WTC11 (cell line): ENCODE data around the gene HHEX. TPM values are rescaled to one million over a fixed set of nuclear protein-coding genes. Genes with fewer than 3 reads are reported as not detected.

Source experiments
- ATAC-seq: fragments of 200-7000 bp; cut with Tn5 transposase; 2 replicates; pipeline ENCODE4 v1.10.0; 2021; ENCODE audit warnings: mild to moderate bottlenecking, moderate library complexity
- CTCF ChIA-PET: fragments of 300-600 bp; sonication (Branson Sonifier 250); formaldehyde crosslinking; loops from one replicate; lab custom pipeline; 2021; ENCODE audit warnings: antibody characterized with exemption; lab: Charles Lee
- POLR2A ChIA-PET: fragments of 350-600 bp; sonication (Branson Sonifier 250); formaldehyde crosslinking; loops from one replicate; lab custom pipeline; 2021; ENCODE audit warnings: antibody characterized with exemption; lab: Charles Lee
- DNase-seq: peaks from one replicate; pipeline ENCODE4 v3.0.0; 2021; ENCODE audit warnings: low spot score
- H3K27ac Mint-ChIP-seq: 2 replicates; pipeline ENCODE4 v1.8.0; 2021; ENCODE audit warnings: mixed read lengths
- H3K27me3 Mint-ChIP-seq: 2 replicates; pipeline ENCODE4 v1.8.0; 2021; ENCODE audit warnings: low read depth, mild to moderate bottlenecking, moderate library complexity, mixed read lengths
- H3K36me3 Mint-ChIP-seq: 2 replicates; pipeline ENCODE4 v1.8.0; 2021; ENCODE audit warnings: mixed read lengths
- H3K4me1 Mint-ChIP-seq: 2 replicates; pipeline ENCODE4 v1.8.0; 2022; ENCODE audit warnings: mixed read lengths
- H3K4me3 Mint-ChIP-seq: 2 replicates; pipeline ENCODE4 v1.8.0; 2021; ENCODE audit warnings: mild to moderate bottlenecking, moderate library complexity, mixed read lengths
- H3K9me3 Mint-ChIP-seq: 2 replicates; pipeline ENCODE4 v1.8.0; 2021; ENCODE audit warnings: mixed read lengths
- FOXP1 ChIP-seq: sonication (generic); formaldehyde crosslinking; IDR thresholded peaks from 2 replicates; pipeline ENCODE4 v1.8.0; 2022; ENCODE audit warnings: missing genetic modification reagents, mild to moderate bottlenecking, moderate library complexity, borderline replicate concordance
- NFYB ChIP-seq: sonication (generic); formaldehyde crosslinking; conservative IDR thresholded peaks from 2 replicates; pipeline ENCODE4 v1.8.0; 2022; ENCODE audit warnings: low read depth, missing genetic modification reagents
- PRRX2 ChIP-seq: fragments of 250-450 bp; sonication (Bioruptor Pico); IDR thresholded peaks from 2 replicates; pipeline ENCODE4 v1.8.0; 2021; ENCODE audit warnings: mild to moderate bottlenecking
- RELA ChIP-seq: sonication (generic); formaldehyde crosslinking; IDR thresholded peaks from 2 replicates; pipeline ENCODE4 v1.8.1; 2022; ENCODE audit warnings: missing genetic modification reagents, mild to moderate bottlenecking, borderline replicate concordance
- RORB ChIP-seq: fragments of 250-450 bp; sonication (Bioruptor Pico); IDR thresholded peaks from 2 replicates; pipeline ENCODE4 v1.9.0; 2021; ENCODE audit warnings: mild to moderate bottlenecking
- SMAD4 ChIP-seq: sonication (generic); formaldehyde crosslinking; IDR thresholded peaks from 2 replicates; pipeline ENCODE4 v1.8.0; 2022; ENCODE audit warnings: mild to moderate bottlenecking, missing genetic modification reagents
- SOX15 ChIP-seq: fragments of 250-450 bp; sonication (Bioruptor Pico); IDR thresholded peaks from 2 replicates; pipeline ENCODE4 v1.9.0; 2021; ENCODE audit warnings: mild to moderate bottlenecking
- ZNF317 ChIP-seq: sonication (generic); formaldehyde crosslinking; IDR thresholded peaks from 2 replicates; pipeline ENCODE4 v1.8.1; 2023; ENCODE audit warnings: low read depth, mild to moderate bottlenecking, moderate library complexity, missing genetic modification reagents, borderline replicate concordance
- total RNA-seq: library from RNA; stranded (reverse); gene quantifications from 3 replicates; pipeline ENCODE4 v1.2.3, GENCODE V29; 2021
- TF ChIP-seq, protein P1 (sequence below): sonication (generic); formaldehyde crosslinking; IDR thresholded peaks from 2 replicates; pipeline ENCODE4 v1.8.1; 2022; ENCODE audit warnings: low read depth, missing genetic modification reagents, borderline replicate concordance
- TF ChIP-seq, protein P2 (sequence below): sonication (generic); formaldehyde crosslinking; IDR thresholded peaks from 2 replicates; pipeline ENCODE4 v1.8.0; 2023; ENCODE audit warnings: mild to moderate bottlenecking, missing genetic modification reagents
- TF ChIP-seq, protein P3 (sequence below): sonication (generic); formaldehyde crosslinking; IDR thresholded peaks from 2 replicates; pipeline ENCODE4 v1.8.1; 2023; ENCODE audit warnings: mild to moderate bottlenecking, missing genetic modification reagents, moderate library complexity
- TF ChIP-seq, protein P4 (sequence below): sonication (generic); formaldehyde crosslinking; IDR thresholded peaks from 2 replicates; pipeline ENCODE4 v1.8.0; 2022; ENCODE audit warnings: mild to moderate bottlenecking, missing genetic modification reagents
- TF ChIP-seq, protein P5 (sequence below): sonication (generic); formaldehyde crosslinking; IDR thresholded peaks from 2 replicates; pipeline ENCODE4 v1.8.1; 2022; ENCODE audit warnings: low read depth, mild to moderate bottlenecking, moderate library complexity, missing genetic modification reagents, borderline replicate concordance
- TF ChIP-seq, protein P6 (sequence below): sonication (generic); formaldehyde crosslinking; IDR thresholded peaks from 2 replicates; pipeline ENCODE4 v1.8.1; 2023; ENCODE audit warnings: mild to moderate bottlenecking, missing genetic modification reagents

The HHEX gene
- total RNA-seq, 1 experiment from 2014 or later, result 4.5 TPM

DNA sequence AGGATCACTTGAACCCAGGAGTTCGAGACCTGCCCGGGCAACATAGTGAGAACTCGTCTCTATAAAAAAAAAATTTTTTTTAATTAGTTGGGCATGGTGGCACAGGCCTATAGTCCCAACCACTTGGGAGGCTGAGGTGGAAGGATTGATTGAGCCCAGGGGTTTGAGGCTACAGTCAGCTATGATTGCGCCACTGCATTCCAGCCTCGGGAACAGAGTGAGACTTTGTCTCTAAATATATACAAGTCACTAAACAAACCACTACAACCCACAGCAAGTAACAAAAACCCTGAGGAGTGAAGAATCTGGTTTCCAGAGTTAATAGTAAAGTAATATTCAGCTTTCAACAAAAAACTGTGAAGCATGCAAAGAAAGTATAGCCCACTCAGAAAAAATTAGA, 32.7 kb upstream of the HHEX start (continued):
- TF ChIP-seq, protein P1, sequence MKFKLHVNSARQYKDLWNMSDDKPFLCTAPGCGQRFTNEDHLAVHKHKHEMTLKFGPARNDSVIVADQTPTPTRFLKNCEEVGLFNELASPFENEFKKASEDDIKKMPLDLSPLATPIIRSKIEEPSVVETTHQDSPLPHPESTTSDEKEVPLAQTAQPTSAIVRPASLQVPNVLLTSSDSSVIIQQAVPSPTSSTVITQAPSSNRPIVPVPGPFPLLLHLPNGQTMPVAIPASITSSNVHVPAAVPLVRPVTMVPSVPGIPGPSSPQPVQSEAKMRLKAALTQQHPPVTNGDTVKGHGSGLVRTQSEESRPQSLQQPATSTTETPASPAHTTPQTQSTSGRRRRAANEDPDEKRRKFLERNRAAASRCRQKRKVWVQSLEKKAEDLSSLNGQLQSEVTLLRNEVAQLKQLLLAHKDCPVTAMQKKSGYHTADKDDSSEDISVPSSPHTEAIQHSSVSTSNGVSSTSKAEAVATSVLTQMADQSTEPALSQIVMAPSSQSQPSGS (CRISPR knock-in tag), result no peak
- TF ChIP-seq, protein P2, sequence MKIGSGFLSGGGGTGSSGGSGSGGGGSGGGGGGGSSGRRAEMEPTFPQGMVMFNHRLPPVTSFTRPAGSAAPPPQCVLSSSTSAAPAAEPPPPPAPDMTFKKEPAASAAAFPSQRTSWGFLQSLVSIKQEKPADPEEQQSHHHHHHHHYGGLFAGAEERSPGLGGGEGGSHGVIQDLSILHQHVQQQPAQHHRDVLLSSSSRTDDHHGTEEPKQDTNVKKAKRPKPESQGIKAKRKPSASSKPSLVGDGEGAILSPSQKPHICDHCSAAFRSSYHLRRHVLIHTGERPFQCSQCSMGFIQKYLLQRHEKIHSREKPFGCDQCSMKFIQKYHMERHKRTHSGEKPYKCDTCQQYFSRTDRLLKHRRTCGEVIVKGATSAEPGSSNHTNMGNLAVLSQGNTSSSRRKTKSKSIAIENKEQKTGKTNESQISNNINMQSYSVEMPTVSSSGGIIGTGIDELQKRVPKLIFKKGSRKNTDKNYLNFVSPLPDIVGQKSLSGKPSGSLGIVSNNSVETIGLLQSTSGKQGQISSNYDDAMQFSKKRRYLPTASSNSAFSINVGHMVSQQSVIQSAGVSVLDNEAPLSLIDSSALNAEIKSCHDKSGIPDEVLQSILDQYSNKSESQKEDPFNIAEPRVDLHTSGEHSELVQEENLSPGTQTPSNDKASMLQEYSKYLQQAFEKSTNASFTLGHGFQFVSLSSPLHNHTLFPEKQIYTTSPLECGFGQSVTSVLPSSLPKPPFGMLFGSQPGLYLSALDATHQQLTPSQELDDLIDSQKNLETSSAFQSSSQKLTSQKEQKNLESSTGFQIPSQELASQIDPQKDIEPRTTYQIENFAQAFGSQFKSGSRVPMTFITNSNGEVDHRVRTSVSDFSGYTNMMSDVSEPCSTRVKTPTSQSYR (CRISPR knock-in tag), result no peak
- TF ChIP-seq SMAD4 (CRISPR knock-in tag), result no peak
- TF ChIP-seq FOXP1 (CRISPR knock-in tag), result no peak

DNA sequence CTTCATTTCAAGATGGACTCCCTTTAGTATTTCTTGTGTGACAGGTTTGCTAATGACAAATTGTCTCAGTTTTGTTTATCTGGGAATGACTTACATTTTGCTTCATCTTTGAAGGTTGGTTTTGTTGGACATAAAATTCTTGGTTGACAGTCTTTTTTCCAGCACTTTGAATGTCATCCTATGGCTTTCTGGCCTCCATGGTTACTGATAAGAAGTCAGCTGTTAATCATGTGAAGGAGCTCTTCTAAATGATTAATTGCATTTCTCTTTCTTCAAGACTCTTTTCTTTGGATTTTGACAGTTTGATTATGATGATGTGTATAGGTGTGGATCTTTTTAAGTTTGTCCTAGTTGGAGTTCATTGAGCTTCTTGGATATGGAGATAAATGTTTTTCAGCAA, 26.9 kb upstream of the HHEX start:
- no peaks in the 10 kb centered on the region for H3K4me1 Mint-ChIP-seq
- peak; percentile 75; the same call in 1 of the 2 replicates for TF ChIP-seq ZNF317 (CRISPR knock-in tag)
- TF ChIP-seq, protein P3, sequence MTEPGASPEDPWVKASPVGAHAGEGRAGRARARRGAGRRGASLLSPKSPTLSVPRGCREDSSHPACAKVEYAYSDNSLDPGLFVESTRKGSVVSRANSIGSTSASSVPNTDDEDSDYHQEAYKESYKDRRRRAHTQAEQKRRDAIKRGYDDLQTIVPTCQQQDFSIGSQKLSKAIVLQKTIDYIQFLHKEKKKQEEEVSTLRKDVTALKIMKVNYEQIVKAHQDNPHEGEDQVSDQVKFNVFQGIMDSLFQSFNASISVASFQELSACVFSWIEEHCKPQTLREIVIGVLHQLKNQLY (CRISPR knock-in tag), result no peak
- ATAC-seq (no peak), DNase-seq (no peak)
- H3K9me3 Mint-ChIP-seq, result peaks cover 29% of the 10 kb centered on the region
- no peak overlapping the region for H3K27ac Mint-ChIP-seq
- no peaks in the 10 kb centered on the region for H3K27me3 Mint-ChIP-seq
- ChIA-PET POLR2A (no interaction called here), CTCF (no interaction called here)
- peaks cover 10% of the 10 kb centered on the region for H3K36me3 Mint-ChIP-seq
- no peak overlapping the region for H3K4me3 Mint-ChIP-seq

DNA sequence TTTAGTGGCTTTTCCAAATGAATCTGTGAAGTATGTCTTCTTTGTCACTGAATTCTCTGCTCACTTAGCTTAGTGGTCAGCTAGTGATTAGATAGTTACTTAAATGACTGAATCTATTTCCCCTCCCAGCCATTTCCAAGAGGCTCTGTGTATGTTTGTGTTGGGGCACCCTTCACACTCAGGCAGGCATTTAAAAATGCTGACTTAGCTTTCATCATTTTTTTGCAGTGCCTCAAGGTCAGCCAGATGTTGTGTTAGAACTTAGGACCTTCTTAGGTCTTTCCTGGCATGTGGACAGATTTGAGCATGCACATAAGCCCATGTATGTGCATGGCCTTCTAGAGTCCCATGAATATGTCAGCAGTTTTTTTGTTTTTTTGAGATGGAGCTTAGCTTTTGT, 25.4 kb upstream of the HHEX start:
- ChIA-PET CTCF (no interaction called here), POLR2A (no interaction called here)
- no peak overlapping the region for H3K4me3 Mint-ChIP-seq
- H3K36me3 Mint-ChIP-seq, result peaks cover 10% of the 10 kb centered on the region
- DNase-seq (no peak), ATAC-seq (no peak)
- no peak for TF ChIP-seq SOX15 (CRISPR knock-in tag)
- TF ChIP-seq, protein P3 (CRISPR knock-in tag), result no peak
- TF ChIP-seq, protein P4, sequence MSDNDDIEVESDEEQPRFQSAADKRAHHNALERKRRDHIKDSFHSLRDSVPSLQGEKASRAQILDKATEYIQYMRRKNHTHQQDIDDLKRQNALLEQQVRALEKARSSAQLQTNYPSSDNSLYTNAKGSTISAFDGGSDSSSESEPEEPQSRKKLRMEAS, result no peak
- no peak for TF ChIP-seq NFYB (CRISPR knock-in tag)
- TF ChIP-seq, protein P5, sequence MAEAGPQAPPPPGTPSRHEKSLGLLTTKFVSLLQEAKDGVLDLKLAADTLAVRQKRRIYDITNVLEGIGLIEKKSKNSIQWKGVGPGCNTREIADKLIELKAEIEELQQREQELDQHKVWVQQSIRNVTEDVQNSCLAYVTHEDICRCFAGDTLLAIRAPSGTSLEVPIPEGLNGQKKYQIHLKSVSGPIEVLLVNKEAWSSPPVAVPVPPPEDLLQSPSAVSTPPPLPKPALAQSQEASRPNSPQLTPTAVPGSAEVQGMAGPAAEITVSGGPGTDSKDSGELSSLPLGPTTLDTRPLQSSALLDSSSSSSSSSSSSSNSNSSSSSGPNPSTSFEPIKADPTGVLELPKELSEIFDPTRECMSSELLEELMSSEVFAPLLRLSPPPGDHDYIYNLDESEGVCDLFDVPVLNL, result no peak
- no peak for TF ChIP-seq PRRX2 (CRISPR knock-in tag)
- TF ChIP-seq RELA (CRISPR knock-in tag), result no peak
- TF ChIP-seq, protein P6, sequence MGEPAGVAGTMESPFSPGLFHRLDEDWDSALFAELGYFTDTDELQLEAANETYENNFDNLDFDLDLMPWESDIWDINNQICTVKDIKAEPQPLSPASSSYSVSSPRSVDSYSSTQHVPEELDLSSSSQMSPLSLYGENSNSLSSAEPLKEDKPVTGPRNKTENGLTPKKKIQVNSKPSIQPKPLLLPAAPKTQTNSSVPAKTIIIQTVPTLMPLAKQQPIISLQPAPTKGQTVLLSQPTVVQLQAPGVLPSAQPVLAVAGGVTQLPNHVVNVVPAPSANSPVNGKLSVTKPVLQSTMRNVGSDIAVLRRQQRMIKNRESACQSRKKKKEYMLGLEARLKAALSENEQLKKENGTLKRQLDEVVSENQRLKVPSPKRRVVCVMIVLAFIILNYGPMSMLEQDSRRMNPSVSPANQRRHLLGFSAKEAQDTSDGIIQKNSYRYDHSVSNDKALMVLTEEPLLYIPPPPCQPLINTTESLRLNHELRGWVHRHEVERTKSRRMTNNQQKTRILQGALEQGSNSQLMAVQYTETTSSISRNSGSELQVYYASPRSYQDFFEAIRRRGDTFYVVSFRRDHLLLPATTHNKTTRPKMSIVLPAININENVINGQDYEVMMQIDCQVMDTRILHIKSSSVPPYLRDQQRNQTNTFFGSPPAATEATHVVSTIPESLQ (CRISPR knock-in tag), result no peak
- TF ChIP-seq RORB, result no peak
- H3K27me3 Mint-ChIP-seq, result no peaks in the 10 kb centered on the region
- peaks cover 29% of the 10 kb centered on the region for H3K9me3 Mint-ChIP-seq
- no peak overlapping the region for H3K27ac Mint-ChIP-seq
- H3K4me1 Mint-ChIP-seq, result no peaks in the 10 kb centered on the region
